SKM-1 (cell line): Measurements from ENCODE around the gene NTN3.

Source experiments
- DNase-seq: peaks from one replicate; lab custom pipeline; 2025; ENCODE audit not compliant: unreplicated experiment; lab: John Stamatoyannopoulos, UW

NTN3 gene

GRCh38 chr16:2465653-2466415, 5.3 kb upstream of the NTN3 start:
- DNase-seq = no peak

- no peak for DNase-seq
Observed at GRCh38 chr16:2466667-2467527, 4.2 kb upstream of the NTN3 start.

GRCh38 chr16:2467528-2468232, 3.4 kb upstream of the NTN3 start:
- DNase-seq = no peak

- no peak for DNase-seq
Observed at GRCh38 chr16:2468233-2468724, 2.8 kb upstream of the NTN3 start.

GRCh38 chr16:2468725-2469398, 2.2 kb upstream of the NTN3 start:
- DNase-seq = no peak

- DNase-seq = no peak
Observed at GRCh38 chr16:2469399-2470233, 1.5 kb upstream of the NTN3 start.

- DNase-seq = no peak
Observed at GRCh38 chr16:2470234-2470601, 879 bp upstream of the NTN3 start.

- DNase-seq = no peak
Observed at GRCh38 chr16:2470603-2471015, 488 bp upstream of the NTN3 start.

GRCh38 chr16:2471653-2472487, 773 bp downstream of the NTN3 start:
- no peak for DNase-seq

- DNase-seq = no peak
Observed at GRCh38 chr16:2472488-2472864, 1.4 kb downstream of the NTN3 start.

- no peak for DNase-seq
Observed at GRCh38 chr16:2472885-2473445, 1.9 kb downstream of the NTN3 start.

GRCh38 chr16:2473446-2473926, 2.4 kb downstream of the NTN3 start:
- no peak for DNase-seq

- peak; percentile 41 for DNase-seq
Observed at GRCh38 chr16:2473999-2474876, 3.1 kb downstream of the NTN3 start.

- DNase-seq = no peak
Observed at GRCh38 chr16:2474877-2475412, 3.8 kb downstream of the NTN3 start, which contains the start of gene TBC1D24. Gene TBC1D24, plus strand, starts transcription at chr16:2475127. Its CDS starts 21,022 bp downstream, at chr16:2496149.

GRCh38 chr16:2475413-2476344, 4.6 kb downstream of the NTN3 start:
- DNase-seq = no peak

GRCh38 chr16:2476345-2476720, 5.2 kb downstream of the NTN3 start:
- no peak for DNase-seq
